Camera-type eye (tissue), 1 donor: ENCODE measurements around the gene NPPA. TPM values are rescaled to one million over a fixed set of nuclear protein-coding genes. Genes with fewer than 3 reads are reported as not detected.

Experiments used
- total RNA-seq: library from RNA; depleted of rRNA; stranded (reverse); fragments of >200 nt; gene quantifications from one replicate; pipeline ENCODE4 v1.2.3, GENCODE V29; 2014

Gene NPPA
- 0.77 TPM for total RNA-seq

GRCh38 chr1:11847667-11848372 lies at the start of gene NPPA:
TSS of gene NPPA (minus strand) at chr1:11847783. CDS start at chr1:11847684, 99 bp downstream.

GRCh38 chr1:11858613-11858967 lies 11.0 kb upstream of the NPPA start, which contains the start of gene NPPB:
TSS of gene NPPB (minus strand) at chr1:11858945. CDS start at chr1:11858833, 112 bp downstream.

GRCh38 chr1:11805422-11806306 lies 41.9 kb downstream of the NPPA start, which contains the start of the genes CLCN6 and MTHFR:
TSS of gene CLCN6 (plus strand) at chr1:11806191. CDS start at chr1:11806263, 72 bp downstream.
TSS of gene MTHFR (minus strand) at chr1:11805964. CDS start at chr1:11803116, 2,848 bp downstream.

Other genes starting within 250 kb of the NPPA start
- gene FBXO2, start 193.4 kb downstream of the NPPA start, total RNA-seq: 1.8 TPM
- 22.0 TPM for gene FBXO44, start 192.9 kb downstream of the NPPA start, total RNA-seq
- gene FBXO6, start 183.6 kb downstream of the NPPA start, total RNA-seq: 7.9 TPM
- gene MAD2L2, start 166.6 kb downstream of the NPPA start, total RNA-seq: 35.2 TPM
- 4.7 TPM for gene DRAXIN, start 156.1 kb downstream of the NPPA start, total RNA-seq
- 22.7 TPM for gene AGTRAP, start 111.6 kb downstream of the NPPA start, total RNA-seq
- not detected for gene C1orf167, start 85.6 kb downstream of the NPPA start, total RNA-seq
- 43.3 TPM for gene MTHFR, start 41.8 kb downstream of the NPPA start, total RNA-seq
- gene CLCN6, start 41.6 kb downstream of the NPPA start, total RNA-seq: 25.2 TPM
- gene NPPB, start 11.2 kb upstream of the NPPA start, total RNA-seq: not detected
- 43.7 TPM for gene KIAA2013, start 78.6 kb upstream of the NPPA start, total RNA-seq
- gene PLOD1, start 86.9 kb upstream of the NPPA start, total RNA-seq: 129 TPM
- gene MFN2, start 132.7 kb upstream of the NPPA start, total RNA-seq: 52.3 TPM
- 30.1 TPM for gene MIIP, start 171.7 kb upstream of the NPPA start, total RNA-seq
- gene TNFRSF8, start 215.5 kb upstream of the NPPA start, total RNA-seq: not detected